Measurements from ENCODE around the gene CPSF3.

Gene CPSF3

GRCh38 chr2:9423100-9423921, at the start of gene CPSF3, which contains the start of gene ITGB1BP1:
Gene CPSF3, plus strand, starts transcription at chr2:9423654. Its CDS starts 120 bp downstream, at chr2:9423774.
Gene ITGB1BP1, minus strand, starts transcription at chr2:9423528. Its CDS starts 4,831 bp downstream, at chr2:9418697.
- peak; percentile 96 for DNase-seq (ENCODE audit: low read depth)

DNA sequence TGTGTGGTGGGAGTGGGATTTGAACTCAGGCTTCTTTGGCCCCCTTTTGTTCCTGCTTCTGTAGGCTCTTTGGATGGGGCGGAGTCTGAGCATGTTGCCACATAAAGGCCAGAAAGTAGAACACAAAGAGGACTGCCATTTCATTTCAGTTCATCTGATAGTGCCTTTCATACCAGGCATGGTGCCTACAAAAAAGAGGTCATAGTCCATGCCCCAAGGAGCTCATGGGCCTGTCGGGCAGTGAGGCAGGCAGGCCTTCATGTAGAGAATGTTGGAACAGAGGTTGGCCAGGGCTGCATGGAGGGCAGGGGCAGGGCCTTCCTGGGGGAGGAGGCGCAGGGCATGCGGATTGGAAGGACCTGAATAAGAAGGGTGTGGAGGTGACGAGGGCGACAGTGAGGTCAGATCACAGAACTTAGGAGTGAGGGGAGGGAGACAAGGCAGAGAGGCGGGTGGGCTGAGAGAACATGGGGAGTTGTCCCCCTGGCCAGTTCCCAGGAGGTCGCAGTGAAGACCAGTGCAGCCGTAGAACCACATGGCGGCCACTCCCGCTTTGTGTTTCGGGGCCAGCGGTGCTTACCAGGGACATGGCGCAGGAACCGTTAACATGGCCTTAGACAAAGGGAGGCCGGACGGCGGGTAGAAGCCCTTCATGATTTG, 49.3 kb upstream of the CPSF3 start:
- no peak for DNase-seq (ENCODE audit: low read depth)

- no peak for DNase-seq (ENCODE audit: low read depth)
Measured at GRCh38 chr2:9375857-9376428, 47.5 kb upstream of the CPSF3 start.

DNA sequence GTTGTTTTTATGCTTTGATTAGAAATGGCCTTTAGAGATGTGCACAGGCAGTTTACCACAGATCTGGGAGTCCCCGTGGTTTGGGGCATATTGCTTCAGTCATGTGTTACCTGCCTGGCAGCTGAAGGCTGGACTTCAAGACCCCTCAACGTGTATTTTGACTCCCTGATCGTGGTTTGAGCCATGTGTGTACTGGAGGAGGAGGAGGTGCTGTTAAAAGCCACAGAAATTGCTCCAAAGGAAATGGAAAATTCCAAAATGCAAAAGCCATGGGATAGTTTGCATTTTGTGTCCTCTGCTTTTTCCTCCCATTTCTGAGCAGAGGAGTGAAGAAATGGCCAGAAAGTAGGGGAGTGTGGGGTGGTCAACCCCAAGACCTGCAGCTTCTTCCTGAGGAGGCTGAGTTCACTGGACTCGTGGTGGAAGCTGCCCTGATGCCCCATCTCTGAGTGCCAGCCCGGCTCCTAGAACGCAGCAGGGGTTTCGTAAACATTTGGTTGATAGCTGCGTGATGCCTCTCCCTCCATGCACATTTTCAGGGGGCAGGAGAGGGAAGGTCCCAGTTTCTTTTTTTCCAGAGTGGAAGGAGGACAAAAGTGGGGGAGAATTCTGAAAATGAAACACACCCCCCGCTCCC, 45.9 kb upstream of the CPSF3 start:
- DNase-seq (ENCODE audit: low read depth) = no peak

DNA sequence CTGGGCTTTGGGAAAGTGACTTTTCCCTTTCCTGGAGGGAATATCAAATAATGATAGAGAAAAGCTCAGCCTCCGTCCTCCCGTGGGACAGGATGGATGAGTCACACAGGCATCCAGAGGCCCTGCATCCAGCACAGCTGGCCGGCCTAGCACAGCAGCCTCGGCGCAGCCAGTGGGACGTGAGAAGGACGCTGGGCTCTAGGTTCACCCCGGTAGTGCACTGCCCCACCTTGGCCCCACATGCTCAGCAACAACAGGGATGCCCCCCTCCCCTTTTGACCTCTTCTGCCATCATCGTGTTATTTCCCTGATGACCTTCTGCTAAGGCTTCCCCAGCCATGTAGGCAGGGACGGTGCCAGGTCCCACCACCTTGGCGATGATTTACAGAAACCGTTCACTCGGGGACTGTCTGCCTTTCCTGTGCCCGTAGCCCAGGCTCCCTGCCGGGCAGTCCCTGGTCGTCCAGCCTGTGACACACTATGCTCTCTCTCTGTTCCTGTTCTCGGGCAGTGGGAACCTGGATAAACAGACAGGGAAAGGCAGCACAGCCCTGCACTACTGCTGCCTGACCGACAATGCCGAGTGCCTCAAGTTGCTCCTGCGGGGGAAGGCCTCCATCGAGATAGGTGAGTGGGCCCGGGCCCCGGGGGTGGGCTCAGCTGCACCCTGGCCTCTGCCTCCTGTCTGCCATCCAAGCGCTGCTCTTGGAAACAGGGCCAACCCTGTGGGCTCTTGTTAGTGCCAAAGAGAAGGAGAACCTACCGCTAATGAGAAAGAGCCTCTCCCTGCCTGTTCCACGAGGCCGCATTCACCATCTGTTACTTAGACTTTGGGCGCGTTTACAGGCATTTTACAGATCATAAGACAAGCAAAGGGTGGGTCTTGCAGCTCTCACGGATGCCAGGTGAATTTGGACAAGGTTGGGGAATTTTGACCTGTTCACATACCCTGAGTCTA, 44.7 kb upstream of the CPSF3 start:
- DNase-seq (ENCODE audit: low read depth) = peak; percentile 66

- no peak for DNase-seq (ENCODE audit: low read depth)
Measured at GRCh38 chr2:9379391-9379755, 44.1 kb upstream of the CPSF3 start.

DNA sequence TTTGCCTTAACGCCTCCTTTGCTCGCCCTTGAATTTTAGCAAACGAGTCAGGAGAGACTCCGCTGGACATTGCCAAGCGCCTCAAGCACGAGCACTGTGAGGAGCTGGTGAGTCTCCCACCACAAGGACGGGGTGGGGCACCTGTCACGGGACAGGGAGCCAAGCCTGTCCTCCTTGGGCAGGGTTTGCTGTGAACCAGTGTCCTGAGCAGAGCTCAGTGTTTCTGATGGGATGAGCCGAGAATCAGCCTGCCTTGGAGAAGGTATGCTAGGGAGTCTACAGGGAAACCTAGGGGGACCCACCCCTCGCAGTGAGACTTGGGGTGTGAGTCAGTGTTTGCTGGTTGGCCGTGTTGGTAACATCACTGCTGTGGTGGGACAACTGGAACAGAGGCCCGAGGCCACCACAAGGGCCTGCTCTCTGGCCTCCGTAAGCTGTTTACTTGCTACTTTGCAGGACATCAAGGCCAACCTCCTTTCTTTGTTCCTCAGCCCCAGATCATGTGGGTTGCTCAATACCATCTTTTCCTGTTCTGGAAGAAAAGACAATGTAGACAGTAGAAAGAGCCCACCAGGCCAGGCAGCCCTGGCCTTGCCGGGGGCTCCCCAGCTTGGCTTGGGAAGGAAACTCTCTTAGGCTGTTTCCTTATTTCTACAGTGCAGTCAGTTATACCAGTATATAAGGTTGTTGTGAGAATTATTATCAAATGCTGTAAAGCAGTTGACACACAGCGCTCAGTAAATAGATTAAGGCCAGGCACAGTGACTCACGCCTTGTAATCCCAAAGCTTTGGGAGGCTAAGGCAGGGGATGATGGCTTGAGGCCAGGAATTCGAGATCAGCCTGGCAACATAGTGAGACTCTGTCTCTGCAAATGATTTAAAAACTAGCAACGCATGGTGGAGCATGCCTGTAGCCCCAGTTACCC, 42.5 kb upstream of the CPSF3 start:
- peak; percentile 93 for DNase-seq (ENCODE audit: low read depth)

- no peak for DNase-seq (ENCODE audit: low read depth)
Measured at GRCh38 chr2:9382604-9383235, 40.7 kb upstream of the CPSF3 start.

DNA sequence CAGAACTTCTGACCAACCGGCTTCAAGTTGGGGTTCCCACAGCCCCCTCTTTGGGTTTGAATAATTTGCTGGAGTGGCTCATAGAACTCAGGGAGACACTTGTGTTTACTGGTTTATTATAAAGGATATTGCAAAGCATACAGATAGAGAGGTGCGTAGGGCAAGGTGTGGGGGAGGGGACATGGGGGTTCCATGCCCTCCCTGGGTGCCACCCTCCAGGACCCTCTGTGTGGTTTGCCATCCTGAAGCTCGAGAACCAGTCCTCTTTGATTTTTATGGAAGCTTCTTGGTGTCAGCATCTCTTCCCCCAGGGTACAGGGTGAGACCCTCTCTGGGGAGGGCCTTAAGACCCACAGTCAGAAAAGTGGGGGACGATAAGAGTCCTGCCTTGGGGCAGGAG, 38.9 kb upstream of the CPSF3 start:
- DNase-seq (ENCODE audit: low read depth) = no peak

- DNase-seq (ENCODE audit: low read depth) = peak; percentile 29
Measured at GRCh38 chr2:9385841-9386240, 37.6 kb upstream of the CPSF3 start.

- no peak for DNase-seq (ENCODE audit: low read depth)
Measured at GRCh38 chr2:9388199-9388681, 35.2 kb upstream of the CPSF3 start.

DNA sequence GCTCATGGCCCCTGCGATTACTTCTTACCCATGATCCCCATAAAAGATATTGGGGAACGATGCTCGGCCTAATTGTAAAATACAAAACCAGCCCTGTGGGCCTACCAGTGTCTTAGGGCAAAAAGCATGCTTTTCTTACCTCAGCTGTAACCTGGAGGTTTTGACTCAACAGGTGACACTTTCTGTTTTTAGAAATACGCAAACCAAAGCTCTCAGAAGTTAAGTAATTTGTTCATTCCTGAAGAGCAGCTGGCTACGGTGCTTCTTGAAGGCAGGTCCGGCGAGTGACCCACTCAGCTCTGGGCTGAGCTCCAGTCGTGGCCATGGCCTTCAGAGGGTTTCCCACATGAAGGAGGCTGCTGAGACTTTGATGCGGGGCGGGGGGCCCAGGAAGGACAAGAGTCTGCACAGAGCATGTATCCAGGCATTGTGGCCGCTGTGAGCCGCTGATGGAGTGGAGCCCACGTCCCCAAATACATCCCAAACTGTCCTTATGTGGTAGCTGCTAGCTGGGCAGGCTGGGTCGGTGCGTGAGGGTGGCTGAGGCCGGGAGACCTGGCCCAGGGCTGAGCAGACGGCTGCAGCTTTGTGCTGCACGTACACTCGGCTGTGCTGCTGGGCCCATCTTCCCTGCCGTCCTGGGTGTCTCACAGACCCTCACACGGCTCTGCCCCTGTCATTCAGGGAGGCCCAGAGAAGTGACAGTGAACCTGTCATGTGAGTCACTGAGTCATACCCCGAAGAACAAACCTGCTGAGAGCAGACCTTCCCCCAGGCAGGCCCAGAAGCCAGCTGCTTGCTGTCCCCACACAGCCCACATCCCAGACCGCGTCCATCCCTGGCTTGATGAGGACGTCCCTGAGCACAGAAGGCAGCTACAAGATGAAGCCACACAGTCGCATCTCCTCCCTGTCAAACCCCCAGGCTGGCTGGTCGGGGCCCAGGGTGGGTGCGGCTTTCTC, 34.2 kb upstream of the CPSF3 start:
- no peak for DNase-seq (ENCODE audit: low read depth)

DNA sequence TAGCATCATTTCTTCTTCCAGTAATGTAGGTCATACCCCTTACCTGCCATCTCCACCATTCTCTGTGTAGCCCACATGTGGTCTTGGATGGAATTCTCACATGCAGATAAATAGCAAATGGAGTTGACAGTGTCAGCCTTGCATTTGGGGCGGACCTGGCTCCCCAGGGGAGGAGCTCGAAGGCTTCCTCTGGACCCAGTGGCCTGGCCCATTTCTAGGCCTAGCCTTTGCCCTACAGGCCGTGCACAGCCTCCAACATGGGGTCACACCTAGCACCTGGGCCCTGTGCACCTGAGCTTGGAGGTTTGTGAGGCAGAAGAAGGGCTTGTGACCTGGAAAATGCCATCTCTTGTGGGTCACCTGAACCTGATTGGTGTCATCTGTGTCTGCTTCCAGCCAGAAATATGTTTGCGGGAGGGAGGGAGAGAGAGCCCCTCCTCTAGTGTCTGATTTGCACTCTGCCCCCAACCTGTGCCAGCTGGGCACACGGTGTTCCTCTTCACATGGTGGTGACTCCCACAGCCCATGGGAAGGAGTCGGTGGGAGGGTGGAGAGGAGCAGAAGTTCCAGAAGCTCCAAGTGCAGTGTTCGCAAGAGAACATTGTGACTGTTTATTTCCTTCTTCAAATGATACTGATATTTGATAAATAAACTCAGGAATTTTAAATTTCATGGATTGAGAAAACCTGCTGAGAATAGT, 33.2 kb upstream of the CPSF3 start:
- no peak for DNase-seq (ENCODE audit: low read depth)

GRCh38 chr2:9390991-9391390, 32.5 kb upstream of the CPSF3 start:
- no peak for DNase-seq (ENCODE audit: low read depth)

- no peak for DNase-seq (ENCODE audit: low read depth)
Measured at GRCh38 chr2:9391961-9392720, 31.3 kb upstream of the CPSF3 start.

- DNase-seq (ENCODE audit: low read depth) = no peak
Measured at GRCh38 chr2:9392898-9393765, 30.3 kb upstream of the CPSF3 start.

Data from fibroblast of gingiva (primary cell).